SKM-1 treated with dmso at 0.1 percent for 144 hours (cell line): ENCODE results near the gene PDE3B.

Experiments used
- DNase-seq: peaks from one replicate; lab custom pipeline; 2025; ENCODE audit not compliant: unreplicated experiment; lab: John Stamatoyannopoulos, UW

PDE3B gene

GRCh38 chr11:14908214-14908880 lies 264.7 kb downstream of the PDE3B start:
- peak; percentile 37 for DNase-seq

GRCh38 chr11:14914536-14914935 lies 270.9 kb downstream of the PDE3B start:
- no peak for DNase-seq

GRCh38 chr11:14916403-14916802 lies 272.8 kb downstream of the PDE3B start:
- DNase-seq, result no peak
